HepG2 (cell line): ENCODE measurements around the gene EBPL. TPM values are rescaled to one million over a fixed set of nuclear protein-coding genes. Genes with fewer than 3 reads are reported as not detected.

Experiments
- ARID5B ChIP-seq: IDR thresholded peaks from 2 replicates; pipeline ENCODE4 v1.4.0; 2020; ENCODE audit warnings: mild to moderate bottlenecking, missing genetic modification reagents
- ATF3 ChIP-seq: sonication (generic); formaldehyde crosslinking; IDR thresholded peaks from 2 replicates; pipeline ENCODE4 v1.4.0; 2020; ENCODE audit warnings: missing genetic modification reagents
- DNMT1 ChIP-seq: sonication (generic); formaldehyde crosslinking; IDR thresholded peaks from 2 replicates; pipeline ENCODE4 v1.5.1; 2020; ENCODE audit warnings: mild to moderate bottlenecking, missing genetic modification reagents
- ERF ChIP-seq: IDR thresholded peaks from 2 replicates; pipeline ENCODE4 v1.6.1; 2018; ENCODE audit warnings: missing biosample characterization, missing genetic modification reagents
- FOXK2 ChIP-seq: fragments of 450-650 bp; IDR thresholded peaks from 2 replicates; pipeline ENCODE4 v1.6.1; 2016
- GTF2F1 ChIP-seq: fragments of 150-350 bp; IDR thresholded peaks from 2 replicates; pipeline ENCODE4 v1.6.1; 2014; ENCODE audit warnings: low read length
- HNRNPLL ChIP-seq: fragments of 200-400 bp; formaldehyde crosslinking; IDR thresholded peaks from 2 replicates; pipeline ENCODE4 v1.6.1; 2017; ENCODE audit warnings: mild to moderate bottlenecking, low read depth, low read length; ENCODE audit not compliant: poor library complexity, severe bottlenecking
- MAF1 ChIP-seq: sonication (generic); formaldehyde crosslinking; IDR thresholded peaks from 2 replicates; pipeline ENCODE4 v1.5.0; 2020; ENCODE audit warnings: missing genetic modification reagents, borderline replicate concordance
- NCOA2 ChIP-seq: sonication (generic); formaldehyde crosslinking; IDR thresholded peaks from 2 replicates; pipeline ENCODE4 v1.8.0; 2022; ENCODE audit warnings: inconsistent platforms
- PAWR ChIP-seq: sonication (generic); formaldehyde crosslinking; IDR thresholded peaks from 2 replicates; pipeline ENCODE4 v1.4.0; 2020; ENCODE audit warnings: missing genetic modification reagents, mild to moderate bottlenecking, borderline replicate concordance
- SOX13 ChIP-seq, 3 experiments: fragments of 450-650 bp in 1 of 3; sonication (generic) in 1 of 3; formaldehyde crosslinking in 1 of 3; IDR thresholded peaks in 2 of 3; conservative IDR thresholded peaks in 1 of 3; 2 replicates each; pipeline versions ENCODE4 v1.5.0 to v1.6.1; 2016 to 2020; ENCODE audit warnings: antibody characterized with exemption in 1 of 3, mild to moderate bottlenecking in 1 of 3, missing compliant biosample characterization in 1 of 3, missing genetic modification reagents in 1 of 3, moderate library complexity in 1 of 3
- SP4 ChIP-seq: sonication (generic); formaldehyde crosslinking; IDR thresholded peaks from 2 replicates; pipeline ENCODE4 v1.8.1; 2023; ENCODE audit warnings: mild to moderate bottlenecking, missing genetic modification reagents
- ZBTB43 ChIP-seq: sonication (generic); formaldehyde crosslinking; conservative IDR thresholded peaks from 2 replicates; pipeline ENCODE4 v1.4.0; 2020; ENCODE audit warnings: missing genetic modification reagents
- ZNF142 ChIP-seq: sonication (generic); formaldehyde crosslinking; IDR thresholded peaks from 2 replicates; pipeline ENCODE4 v1.4.0; 2020; ENCODE audit warnings: missing genetic modification reagents
- ZNF354B ChIP-seq: sonication (generic); formaldehyde crosslinking; IDR thresholded peaks from 2 replicates; pipeline ENCODE4 v1.8.0; 2022; ENCODE audit warnings: mild to moderate bottlenecking, missing genetic modification reagents
- ZNF589 ChIP-seq: sonication (generic); formaldehyde crosslinking; conservative IDR thresholded peaks from 2 replicates; pipeline ENCODE4 v1.8.0; 2022; ENCODE audit warnings: mild to moderate bottlenecking, moderate library complexity, missing genetic modification reagents
- ZNF816 ChIP-seq: sonication (generic); formaldehyde crosslinking; IDR thresholded peaks from 2 replicates; pipeline ENCODE4 v1.8.0; 2022; ENCODE audit warnings: missing genetic modification reagents, mild to moderate bottlenecking, borderline replicate concordance
- polyA plus RNA-seq, 8 experiments: library from polyadenylated mRNA; depleted of rRNA in 3 of 8; stranded (reverse) in 7 of 8; unstranded in 1 of 8; fragments of >200 nt; fragmentation: Illumina TruSeq in 4 of 8; extraction: Trizol in 4 of 8; gene quantifications; 2 replicates each; pipeline versions ENCODE4 v1.2.1 to v1.2.3, GENCODE V29; 2011 to 2016; ENCODE audit warnings: low read depth in 4 of 8, missing spikeins in 1 of 8, mixed read lengths in 1 of 8; ENCODE audit not compliant: insufficient read depth in 1 of 8
- total RNA-seq, 5 experiments: library from RNA; depleted of rRNA; stranded (reverse); fragments of >200 nt; fragmentation: Illumina TruSeq; extraction: Trizol; gene quantifications; 2 replicates each; pipeline ENCODE4 v1.2.3, GENCODE V29; 2016; ENCODE audit warnings: low read depth in 1 of 5

EBPL gene
- total and polyA plus RNA-seq, 2 of the 13 experiments (the other 11 are each of a cell fraction or from before 2014, with no cell fraction given) = 96.5 to 152 TPM

GRCh38 chr13:49690133-49690994 lies 922 bp downstream of the EBPL start (continued):
- no peak for TF ChIP-seq MAF1
- no peak for TF ChIP-seq SOX13 (IDR thresholded peaks at IDR 0.05)
- TF ChIP-seq SOX13 (CRISPR knock-in tag; conservative IDR thresholded peaks at IDR 0.05 in 1 of 2, IDR thresholded peaks at IDR 0.05 in 1 of 2) = peak in 1 of 2 experiments; percentile 63; a peak in 1 of 4 replicates
- TF ChIP-seq NCOA2 = peak; percentile 50; the same call in 1 of the 2 replicates
- TF ChIP-seq SP4 = no peak
- peak; percentile 59 for TF ChIP-seq ARID5B (CRISPR knock-in tag)
- no peak for TF ChIP-seq DNMT1 (CRISPR knock-in tag)
- no peak for TF ChIP-seq ZNF354B
- no peak for TF ChIP-seq GTF2F1
- no peak for TF ChIP-seq PAWR (CRISPR knock-in tag)
- no peak for TF ChIP-seq ATF3 (CRISPR knock-in tag)
- TF ChIP-seq ZNF816 (CRISPR knock-in tag) = 0 out of 2 replicates have a peak, but pooled peaks have one; percentile 16
- TF ChIP-seq ZBTB43 (CRISPR knock-in tag) = no peak; the same call in 1 of the 2 replicates
- no peak; the same call in 1 of the 2 replicates for TF ChIP-seq FOXK2
- TF ChIP-seq ERF = no peak; the same call in 1 of the 2 replicates
- TF ChIP-seq ZNF589 (CRISPR knock-in tag) = no peak
- TF ChIP-seq ZNF142 (CRISPR knock-in tag) = no peak
- TF ChIP-seq HNRNPLL = no peak
